ENCODE data around the gene ELMO1.

Gene ELMO1

DNA sequence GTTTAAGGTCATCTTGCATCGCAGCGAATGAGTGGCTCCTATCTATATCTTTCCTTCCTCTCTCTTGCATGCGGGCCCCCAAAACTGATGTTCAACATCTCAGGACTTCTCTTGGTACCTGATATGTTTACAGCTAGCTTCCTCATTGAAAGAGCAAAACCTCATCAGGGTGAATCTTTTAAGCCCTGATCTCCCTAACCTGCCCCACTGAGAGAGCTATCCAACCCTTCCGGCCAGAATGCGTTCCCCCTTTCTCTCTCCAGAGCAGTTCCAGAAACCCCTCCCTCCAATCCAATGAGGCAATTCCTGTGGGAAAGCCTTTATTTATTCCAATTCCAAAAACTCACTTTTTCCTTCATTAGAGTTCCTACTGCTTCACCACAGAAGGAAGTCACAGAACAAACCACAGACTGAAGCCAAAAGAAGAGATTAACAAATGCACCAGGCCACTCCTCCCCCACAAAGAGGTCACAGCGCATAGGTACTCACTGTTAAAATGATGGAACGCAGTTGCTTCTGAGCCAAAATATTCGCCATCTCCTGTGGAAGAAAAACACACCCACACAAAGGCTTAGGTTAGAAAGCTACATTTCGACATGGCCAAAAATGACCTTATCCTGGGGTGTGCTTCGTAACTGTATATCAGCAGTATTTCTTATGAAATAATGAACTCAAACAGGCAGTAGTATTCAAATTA lies 232.4 kb downstream of the ELMO1 start:
- DNase-seq (ENCODE audit: low spot score) = no peak

DNA sequence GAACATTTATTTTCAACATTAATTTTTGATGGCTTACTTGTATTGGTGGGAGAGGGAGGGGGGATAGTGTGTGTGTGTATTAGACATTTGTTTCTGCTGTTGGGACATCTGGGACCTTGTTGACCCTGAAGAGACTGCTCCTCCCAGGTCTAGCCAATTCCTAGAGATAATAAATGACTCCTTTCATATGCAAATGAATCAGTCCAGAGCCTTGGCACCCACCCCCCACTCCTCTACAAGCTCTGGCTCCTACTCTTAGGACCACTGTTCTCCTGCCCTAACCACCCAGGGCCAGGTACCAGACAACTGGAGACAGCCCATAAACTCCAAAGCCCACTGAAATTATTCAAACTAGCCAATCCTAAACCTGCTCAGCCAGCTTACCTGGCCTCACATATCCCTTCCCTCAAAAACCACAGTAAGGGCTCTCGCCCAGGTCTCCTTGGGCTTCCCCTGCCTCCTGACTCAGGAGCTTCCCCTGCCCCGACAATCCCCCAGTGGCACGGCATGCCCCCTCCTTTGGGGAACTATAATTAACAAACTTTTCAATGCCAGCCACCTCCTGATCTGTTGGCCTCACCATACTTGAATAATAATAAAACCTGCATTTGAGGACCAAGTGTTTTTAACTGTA lies 233.3 kb downstream of the ELMO1 start:
- DNase-seq (ENCODE audit: low spot score) = no peak

DNA sequence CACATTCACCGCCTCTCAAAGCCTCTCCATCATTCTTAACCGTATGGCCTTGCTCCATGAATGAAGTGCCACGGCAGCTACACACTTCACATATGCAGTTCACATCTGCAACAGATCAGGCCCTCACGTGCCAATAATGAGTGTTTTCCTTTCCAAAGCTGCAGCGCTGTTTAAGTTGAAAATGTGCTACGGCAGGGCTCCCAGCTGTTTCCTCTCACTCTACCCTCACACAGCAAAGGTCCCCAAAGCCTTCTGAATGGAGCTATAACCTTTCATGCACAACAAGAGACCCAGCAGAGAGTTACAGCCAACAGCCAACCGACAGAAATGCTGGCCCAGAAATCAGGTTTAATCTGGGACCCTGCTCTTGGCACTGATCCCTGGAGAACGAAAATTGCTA lies 236.1 kb downstream of the ELMO1 start:
- DNase-seq (ENCODE audit: low spot score) = no peak

DNA sequence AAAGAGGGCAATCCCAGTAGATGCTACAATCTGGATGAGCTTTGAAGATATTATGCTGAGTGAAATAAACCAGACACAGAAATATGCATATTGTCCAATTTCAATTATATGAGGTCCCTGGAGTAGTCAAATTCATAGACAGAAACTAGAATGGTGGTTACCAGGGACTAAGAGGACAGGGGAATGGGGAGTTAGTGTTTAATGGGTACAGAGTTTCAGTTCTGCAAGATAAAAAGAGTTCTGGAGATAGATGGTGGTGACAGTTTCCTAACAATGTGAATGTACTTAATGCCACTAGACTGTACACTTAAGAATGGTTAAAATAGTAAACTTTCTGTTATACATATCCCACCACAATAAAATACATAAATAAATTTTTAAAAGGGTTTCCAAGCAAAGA lies 236.6 kb downstream of the ELMO1 start:
- no peak for DNase-seq (ENCODE audit: low spot score)

DNA sequence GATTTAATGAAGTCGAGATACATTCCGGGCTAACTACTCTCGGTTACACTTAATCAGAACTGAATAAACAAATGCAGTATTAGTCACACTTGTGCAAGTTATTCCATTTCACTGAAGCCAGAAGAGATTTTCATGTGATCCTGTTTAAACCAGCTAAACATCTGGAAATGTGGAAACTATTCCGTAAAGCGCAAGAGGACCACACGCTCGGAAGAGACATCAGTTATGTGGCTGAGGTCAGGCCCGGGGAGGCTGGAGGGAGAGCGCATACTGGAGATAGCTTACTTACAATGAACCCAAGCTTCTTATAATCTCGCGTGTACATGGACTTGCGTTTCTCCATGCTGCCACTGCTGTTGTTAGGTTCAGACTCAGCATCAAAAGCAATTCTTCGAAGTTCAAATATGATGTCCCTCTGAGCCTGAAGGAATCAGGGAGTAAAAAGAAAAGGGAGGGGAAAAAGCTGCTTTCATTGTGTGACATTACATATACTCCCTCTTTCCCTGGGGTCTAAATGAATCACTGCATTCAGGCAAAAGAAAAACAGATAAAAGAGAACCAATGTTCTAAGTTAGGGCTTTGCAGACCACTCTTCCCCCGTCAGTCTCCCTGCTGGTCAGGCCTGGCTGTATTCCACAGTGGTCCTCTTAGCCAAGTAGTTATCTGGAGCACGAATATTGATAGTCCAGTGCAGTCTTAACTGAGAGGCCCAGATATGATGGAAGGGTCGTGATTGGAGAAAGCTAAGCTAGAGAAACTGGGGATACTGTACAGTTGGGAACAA lies 237.4 kb downstream of the ELMO1 start:
- DNase-seq (ENCODE audit: low spot score) = peak; percentile 61

DNA sequence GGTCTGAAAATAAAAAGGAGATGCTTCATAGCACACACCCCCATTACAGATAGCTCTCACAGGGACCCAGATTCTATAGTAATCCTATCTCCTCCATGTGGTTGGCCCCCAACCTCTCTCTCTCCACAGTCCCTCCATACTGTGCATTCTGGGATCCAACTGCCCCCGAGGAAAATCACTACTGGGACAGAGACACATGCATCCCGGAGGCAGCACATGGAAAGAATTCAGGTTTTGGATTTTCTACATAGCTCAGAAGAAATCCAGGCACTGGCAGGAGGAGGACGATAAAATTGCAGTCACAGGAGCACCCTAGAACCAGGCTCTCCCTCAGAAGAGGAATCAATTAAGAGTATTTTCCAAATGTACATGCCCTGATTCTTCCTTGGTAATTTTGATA lies 239.5 kb downstream of the ELMO1 start:
- DNase-seq (ENCODE audit: low spot score) = no peak

DNA sequence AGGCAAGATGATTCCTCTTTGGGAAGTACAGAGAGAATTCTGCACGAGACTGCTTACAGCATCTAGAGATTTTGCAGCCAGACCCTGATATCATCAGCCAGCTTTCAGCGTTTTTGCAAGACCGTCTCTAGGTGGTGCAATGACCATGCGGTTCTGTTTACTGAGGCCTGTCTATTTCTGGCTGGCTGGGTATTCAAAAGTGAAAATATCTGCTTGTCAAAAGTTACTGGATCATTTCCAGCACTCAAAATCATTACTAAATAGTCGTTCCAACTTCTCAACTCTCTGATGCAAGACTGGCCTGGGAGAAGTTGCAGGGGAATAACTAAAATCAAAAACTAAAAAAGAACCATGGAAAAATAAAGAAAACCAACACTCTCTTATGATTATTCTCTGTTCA lies 240.1 kb downstream of the ELMO1 start:
- DNase-seq (ENCODE audit: low spot score) = peak; percentile 58

DNA sequence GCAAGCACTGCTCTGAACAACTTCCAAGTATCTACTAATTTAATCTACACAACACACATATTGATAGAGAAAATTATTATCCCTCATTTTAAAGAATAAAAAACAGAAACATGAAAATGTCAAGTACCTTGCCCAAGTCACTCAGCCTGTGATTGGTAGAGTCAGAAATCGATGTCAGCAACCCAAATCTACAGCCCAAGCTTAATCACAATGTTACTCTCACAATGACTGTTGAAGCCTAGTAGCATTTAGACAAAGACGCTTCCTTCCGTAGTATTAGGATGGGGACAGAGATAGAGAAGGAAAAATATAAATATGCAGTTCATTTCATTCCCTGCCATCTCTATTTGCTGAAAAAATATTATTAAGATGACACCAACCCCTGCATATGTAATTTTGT lies 242.5 kb downstream of the ELMO1 start:
- no peak for DNase-seq (ENCODE audit: low spot score)

DNA sequence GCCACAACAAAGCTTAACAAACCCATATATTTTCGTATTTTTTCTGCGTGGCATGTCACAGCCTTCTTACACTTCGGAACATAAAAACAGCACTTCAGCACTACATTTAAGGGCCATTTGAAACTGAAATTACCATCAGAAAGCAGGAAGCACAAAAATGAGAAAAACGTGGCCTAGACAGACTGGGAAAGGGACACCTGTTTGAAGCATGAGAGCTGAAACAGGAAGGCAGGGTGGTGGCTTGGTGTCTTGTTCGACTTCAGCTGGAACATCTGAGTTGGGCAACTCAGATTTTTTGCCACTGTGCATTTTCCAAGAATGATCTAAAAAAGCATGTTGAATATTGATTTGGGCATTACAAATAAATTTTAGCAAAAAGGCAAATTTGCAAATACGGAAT lies 243.2 kb downstream of the ELMO1 start:
- DNase-seq (ENCODE audit: low spot score) = no peak

DNA sequence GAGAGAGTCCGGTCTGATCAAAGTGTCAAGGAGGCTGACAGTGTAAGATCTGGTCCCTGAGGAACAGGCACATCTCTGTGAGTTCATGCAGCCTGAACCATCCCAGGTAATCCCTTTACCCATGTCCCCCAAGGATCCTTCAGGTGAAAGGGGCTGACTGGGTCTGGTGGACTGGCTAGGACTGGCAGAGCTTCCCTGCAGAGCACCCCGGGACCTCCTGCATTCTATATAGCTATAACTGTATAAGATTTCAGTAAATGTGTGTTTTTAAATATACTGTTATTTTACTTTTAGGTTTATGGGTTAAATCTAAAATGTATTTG lies 246.8 kb downstream of the ELMO1 start:
- DNase-seq (ENCODE audit: low spot score) = no peak

DNA sequence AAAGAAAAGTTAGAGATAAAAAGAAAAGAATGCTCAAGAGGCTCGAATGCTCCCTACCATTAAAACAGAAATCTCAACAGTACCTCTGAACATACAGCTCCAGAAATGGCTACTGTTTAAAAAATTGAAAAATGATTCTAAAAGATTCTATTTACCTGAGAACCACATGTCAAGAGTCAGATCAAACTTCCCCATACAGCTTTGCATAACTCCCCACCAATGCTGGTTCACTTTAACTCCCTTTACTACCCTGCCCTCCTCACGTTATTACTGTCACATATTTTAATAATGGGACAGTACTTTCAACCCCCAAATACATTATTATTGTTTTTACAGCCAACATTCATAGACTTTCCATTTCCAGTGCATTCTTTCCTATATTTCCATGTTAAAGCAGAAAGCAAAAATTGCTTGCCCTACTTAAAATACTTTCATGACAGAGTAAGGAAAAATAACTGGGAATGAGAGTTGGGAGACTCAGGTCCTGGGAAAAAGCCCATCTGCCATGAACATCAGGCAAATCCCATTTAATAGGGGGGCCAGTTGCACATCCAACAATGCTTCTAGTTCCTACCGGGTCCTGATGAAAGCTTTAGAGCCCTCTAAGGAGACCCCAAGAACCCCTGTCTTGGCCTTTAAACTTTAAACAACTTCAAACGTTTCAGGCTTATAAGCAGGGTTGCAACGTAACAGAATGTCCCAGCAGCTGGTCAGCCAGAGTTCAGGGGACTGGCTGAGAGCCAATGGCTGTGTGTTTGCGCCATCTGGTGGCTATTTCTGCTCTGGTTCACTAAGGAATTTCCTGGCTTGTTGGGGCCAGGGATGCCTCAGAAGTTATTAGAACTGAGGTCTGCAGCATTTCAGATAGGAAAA lies 247.4 kb downstream of the ELMO1 start:
- DNase-seq (ENCODE audit: low spot score) = peak; percentile 90

DNA sequence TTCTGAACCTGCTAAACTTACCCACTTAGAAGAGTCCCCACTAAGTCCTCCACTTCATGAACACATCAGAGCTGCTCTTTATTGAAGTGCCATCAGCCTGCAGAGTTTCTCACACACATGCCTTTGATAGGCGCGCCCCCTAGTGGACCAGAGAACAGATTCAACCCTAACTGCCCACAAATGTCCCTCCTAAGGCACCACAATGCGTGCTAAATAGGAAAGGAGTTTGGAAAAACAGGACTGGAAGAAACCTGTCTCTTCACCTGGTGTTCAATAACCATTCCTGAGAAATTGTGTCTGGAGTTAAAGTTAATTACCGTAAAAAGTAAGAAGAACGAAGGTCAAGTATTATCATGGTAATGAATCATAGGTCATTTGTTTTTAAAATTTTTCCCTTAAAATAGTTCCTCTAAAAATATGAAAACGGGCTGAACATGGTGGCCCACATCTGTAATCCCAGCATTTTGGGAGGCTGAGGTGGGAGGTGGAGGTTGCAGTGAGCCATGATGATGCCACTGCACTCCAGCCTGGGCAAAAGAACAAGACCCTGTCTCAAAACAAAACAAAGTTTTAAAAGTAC lies 249.7 kb downstream of the ELMO1 start:
- peak; percentile 79 for DNase-seq (ENCODE audit: low spot score)

DNA sequence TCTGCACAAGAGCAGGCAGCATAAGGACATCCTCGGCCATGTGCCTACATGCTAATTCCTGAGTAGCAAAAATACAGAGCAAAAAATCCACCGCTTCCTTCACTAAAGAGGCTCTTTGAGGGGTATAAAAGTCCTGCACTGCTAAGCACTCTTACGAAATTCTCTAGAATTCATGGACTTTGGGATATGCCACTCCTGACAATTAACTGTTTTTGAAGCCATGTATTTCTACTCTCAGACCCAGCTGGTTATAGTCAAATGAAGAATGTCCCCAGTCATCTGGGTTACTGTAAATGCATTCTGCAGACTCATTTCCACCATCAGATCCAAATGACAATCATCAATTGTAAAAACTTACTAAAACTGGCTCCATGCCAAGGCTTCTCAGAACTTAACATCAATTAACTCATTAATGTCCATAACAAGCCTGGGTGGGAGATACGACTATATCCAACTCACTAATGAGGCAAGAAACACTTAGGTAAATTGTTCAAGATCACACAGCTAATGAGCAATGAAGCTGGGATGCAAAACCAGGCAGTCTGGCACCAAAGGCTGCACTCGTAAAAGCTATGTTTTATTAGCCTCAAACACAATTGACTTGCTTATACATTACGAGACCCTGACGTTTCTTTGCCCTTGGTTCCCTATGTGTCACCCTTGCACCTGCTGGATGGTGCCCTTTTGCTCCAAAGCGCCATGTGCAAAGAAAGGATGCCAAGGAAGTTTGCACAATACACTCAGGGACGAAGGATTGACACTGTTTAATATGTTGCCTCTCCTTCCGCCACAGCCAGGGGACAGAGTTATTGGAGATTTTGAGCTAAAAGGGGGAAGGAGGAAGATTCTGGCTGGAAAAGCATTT lies 250.4 kb downstream of the ELMO1 start:
- no peak for DNase-seq (ENCODE audit: low spot score)

DNA sequence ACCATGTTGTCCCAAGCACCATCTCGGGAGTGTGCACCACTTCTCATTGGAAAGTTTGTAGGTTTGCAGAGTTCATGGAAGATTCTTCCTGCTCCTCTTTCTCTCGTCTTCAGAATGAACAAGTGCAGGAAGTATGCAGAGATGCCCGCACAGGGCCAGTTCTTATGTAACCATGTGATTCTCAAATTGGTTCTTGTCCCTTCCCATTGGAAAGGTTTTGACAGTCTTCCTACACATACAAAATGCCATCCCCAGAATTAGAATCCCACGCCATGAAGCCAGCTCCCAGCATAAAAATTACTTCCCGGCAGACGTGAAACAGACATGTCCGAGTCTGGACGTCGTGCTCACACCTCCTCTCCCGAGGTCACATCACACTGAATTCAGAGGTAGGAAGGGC lies 251.6 kb downstream of the ELMO1 start:
- DNase-seq (ENCODE audit: low spot score) = no peak

DNA sequence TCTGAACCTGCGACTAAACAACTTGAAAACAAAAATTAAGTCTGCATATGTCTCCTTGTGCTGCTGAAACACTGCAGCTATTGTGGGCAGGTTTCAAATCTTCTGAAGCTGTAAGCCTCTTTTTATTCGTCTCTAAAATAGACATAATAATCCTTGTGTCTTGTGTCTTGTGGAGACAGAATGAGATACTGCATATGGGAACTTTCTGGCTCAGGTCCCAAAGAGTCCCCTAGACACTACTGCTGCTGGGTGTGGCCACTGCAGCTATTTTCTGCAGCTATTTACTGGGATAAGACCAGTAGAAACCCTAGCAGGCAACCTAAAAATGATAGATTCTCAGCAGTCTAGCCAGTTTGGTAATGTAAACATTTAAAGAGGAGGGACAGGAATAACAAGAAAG lies 252.0 kb downstream of the ELMO1 start:
- no peak for DNase-seq (ENCODE audit: low spot score)

DNA sequence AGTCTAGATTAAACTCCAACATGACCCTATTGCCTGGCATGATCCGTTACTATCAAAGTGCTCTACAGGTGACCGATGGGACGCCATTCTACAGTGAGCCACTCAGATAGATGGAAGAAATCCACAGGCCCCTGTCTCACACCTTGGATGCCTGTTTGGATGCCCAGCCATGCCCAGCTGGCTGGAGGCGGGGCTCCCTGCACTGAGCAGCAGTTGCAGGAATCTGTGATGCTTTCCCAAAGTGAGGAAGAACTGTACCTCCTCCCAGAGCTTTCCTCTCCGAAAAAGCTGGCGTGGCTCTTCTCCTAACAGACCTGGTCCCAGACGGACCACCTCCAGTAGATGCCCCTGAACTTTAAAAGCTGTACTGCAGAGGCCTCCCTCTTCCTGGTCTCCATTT lies 253.3 kb downstream of the ELMO1 start:
- no peak for DNase-seq (ENCODE audit: low spot score)

DNA sequence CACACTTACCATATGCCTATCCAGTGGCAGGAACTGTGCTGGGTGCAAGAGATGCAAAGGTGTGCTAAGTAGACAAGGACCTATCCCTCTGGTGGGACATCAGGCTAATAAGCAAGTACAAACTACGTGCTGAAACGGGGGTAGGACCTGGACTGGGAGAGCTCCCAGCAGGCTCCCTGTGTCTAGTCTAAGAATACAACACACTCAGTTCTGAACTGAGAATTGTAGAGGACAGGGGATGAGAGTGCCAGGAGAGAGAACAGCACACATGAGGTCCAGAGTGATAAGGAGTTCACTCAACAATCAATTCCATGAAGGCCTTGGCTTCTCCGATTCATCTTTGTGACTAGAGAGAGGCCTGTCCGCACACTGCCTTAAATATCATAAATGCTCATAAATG lies 253.7 kb downstream of the ELMO1 start:
- DNase-seq (ENCODE audit: low spot score) = no peak

DNA sequence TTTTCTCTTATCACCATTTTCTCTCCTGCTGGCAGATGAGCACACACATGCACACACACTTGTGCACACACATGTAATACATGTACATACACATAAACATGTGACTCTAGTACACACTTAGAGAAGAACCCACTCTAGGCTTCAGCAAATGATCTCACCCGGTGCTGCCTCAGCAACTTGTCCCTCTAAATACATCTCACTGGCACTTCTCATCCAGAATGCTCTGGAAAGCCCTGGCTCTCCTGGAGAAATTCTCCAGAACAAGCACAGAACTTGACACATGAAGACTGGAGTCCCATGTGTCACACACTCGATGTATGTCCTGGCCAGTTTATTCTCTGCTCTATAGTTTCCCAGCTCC lies 254.9 kb downstream of the ELMO1 start:
- DNase-seq (ENCODE audit: low spot score) = no peak

DNA sequence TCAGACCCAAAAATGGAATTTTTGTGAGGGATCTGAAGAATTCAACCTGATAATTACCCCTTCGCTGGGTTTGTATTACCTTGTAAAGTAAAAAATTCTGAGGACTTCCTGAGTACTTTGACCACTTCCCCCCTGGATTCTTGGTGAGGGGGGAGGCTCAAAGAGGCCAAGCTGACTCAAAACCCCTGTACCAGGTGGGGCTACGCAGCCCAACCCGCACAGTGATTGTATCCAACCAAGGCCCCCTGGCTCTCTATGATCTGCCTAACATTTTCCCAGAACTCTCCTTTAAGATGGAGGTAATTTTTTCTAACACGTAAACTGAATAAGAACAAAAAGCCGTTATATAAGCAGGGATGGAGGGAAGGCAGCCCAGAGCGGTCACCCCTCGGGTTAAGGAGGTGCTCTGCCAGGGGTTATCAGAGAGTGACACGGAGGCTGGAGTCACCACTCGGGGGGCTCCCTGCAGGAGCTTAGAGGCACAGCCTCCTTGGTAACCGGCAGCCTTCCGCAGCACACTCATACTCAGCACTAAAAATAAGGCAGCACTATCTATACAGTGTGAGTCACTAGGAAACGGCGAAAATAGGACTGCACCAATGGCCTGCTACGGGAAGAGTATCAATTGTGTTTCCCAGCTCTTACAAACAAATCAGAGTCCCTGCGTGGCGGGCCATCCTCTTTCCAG lies 255.4 kb downstream of the ELMO1 start:
- no peak for DNase-seq (ENCODE audit: low spot score)

DNA sequence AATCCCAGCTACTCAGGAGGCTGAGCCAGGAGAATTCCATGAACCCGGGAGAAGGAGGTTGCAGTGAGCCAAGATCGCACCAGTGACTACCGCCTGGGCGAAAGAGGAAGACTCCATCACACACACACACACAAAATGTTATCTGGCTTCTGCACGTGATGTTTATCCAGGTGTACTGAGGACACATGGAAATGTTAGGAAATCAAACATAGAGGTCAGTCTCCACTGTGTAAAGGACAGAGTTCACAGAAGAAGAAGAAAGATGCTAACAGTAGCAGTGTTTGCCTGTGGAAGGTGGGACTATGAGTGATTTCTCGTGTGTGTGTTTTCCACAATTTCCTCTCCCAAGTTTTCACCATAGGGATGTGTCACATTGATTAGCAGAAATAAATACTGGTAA lies 256.9 kb downstream of the ELMO1 start:
- no peak for DNase-seq (ENCODE audit: low spot score)

DNA sequence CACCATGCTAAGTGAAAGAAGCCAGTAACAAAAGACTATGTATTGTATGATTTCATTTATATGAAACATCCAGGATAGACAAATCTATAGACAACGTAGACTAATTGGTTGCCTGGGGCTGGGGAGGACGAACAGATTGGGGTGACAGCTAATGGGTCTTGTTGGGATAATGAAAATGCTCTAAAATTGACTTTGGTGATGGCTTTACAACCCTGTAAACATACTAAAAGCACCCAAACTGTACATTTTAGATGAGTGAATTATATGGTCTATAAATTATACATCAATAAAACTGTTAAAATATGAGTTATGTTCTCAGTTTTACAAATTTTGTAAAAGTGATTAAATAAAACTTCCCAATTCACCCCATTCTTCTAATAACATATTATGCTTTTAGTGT lies 261.5 kb downstream of the ELMO1 start:
- DNase-seq (ENCODE audit: low spot score) = no peak

Data from AG20443 (cell line).